Trophoblast cell (in vitro differentiated cells and primary cell): ENCODE data around the gene ZSCAN20.

Source experiments
- DNase-seq, 2 donors: peaks; one replicate each; pipeline ENCODE4 v3.0.0-alpha.2; 2016
- H2AFZ ChIP-seq: 2 replicates; pipeline ENCODE4 v1.6.1; 2013; ENCODE audit warnings: low read length, moderate library complexity, mild to moderate bottlenecking; ENCODE audit not compliant: insufficient read depth, poor library complexity
- H2AK5ac ChIP-seq: 2 replicates; pipeline ENCODE4 v1.6.1; 2013; ENCODE audit warnings: mild to moderate bottlenecking, low read length
- H2BK120ac ChIP-seq: 2 replicates; pipeline ENCODE4 v1.6.1; 2013; ENCODE audit warnings: low read length, mild to moderate bottlenecking, moderate library complexity; ENCODE audit not compliant: insufficient read depth, poor library complexity
- H2BK12ac ChIP-seq: 2 replicates; pipeline ENCODE4 v1.6.1; 2013; ENCODE audit warnings: mild to moderate bottlenecking, low read length, moderate library complexity
- H2BK5ac ChIP-seq: 2 replicates; pipeline ENCODE4 v1.6.1; 2013; ENCODE audit warnings: low read length, low read depth, moderate library complexity, mild to moderate bottlenecking; ENCODE audit not compliant: poor library complexity
- H3K14ac ChIP-seq: 2 replicates; pipeline ENCODE4 v1.6.1; 2013; ENCODE audit warnings: mild to moderate bottlenecking, low read length
- H3K18ac ChIP-seq: 2 replicates; pipeline ENCODE4 v1.6.1; 2013; ENCODE audit warnings: mild to moderate bottlenecking, low read length
- H3K23ac ChIP-seq: 2 replicates; pipeline ENCODE4 v1.6.1; 2013; ENCODE audit warnings: low read length
- H3K27ac ChIP-seq: 2 replicates; pipeline ENCODE4 v1.5.1; 2013; ENCODE audit warnings: low read depth, mild to moderate bottlenecking, inconsistent platforms, low read length, moderate library complexity
- H3K27me3 ChIP-seq: 2 replicates; pipeline ENCODE4 v1.6.1; 2013; ENCODE audit warnings: inconsistent platforms, mild to moderate bottlenecking, low read length, moderate library complexity; ENCODE audit not compliant: insufficient read depth
- H3K36me3 ChIP-seq, 2 experiments: 1 replicate in 1 of 2; 2 replicates in 1 of 2; pipeline ENCODE4 v1.6.1; 2013; ENCODE audit warnings: low read length in 2 of 2, mild to moderate bottlenecking in 2 of 2, moderate library complexity in 1 of 2; ENCODE audit not compliant: insufficient read depth in 2 of 2, control insufficient read depth in 1 of 2
- H3K4ac ChIP-seq: 2 replicates; pipeline ENCODE4 v1.6.1; 2013; ENCODE audit warnings: low read depth, mild to moderate bottlenecking, low read length, moderate library complexity
- H3K4me1 ChIP-seq, 2 experiments: 1 replicate in 1 of 2; 2 replicates in 1 of 2; pipeline ENCODE4 v1.6.1; 2013; ENCODE audit warnings: low read length in 2 of 2, mild to moderate bottlenecking in 2 of 2, moderate library complexity in 1 of 2; ENCODE audit not compliant: insufficient read depth in 2 of 2, control insufficient read depth in 1 of 2
- H3K4me2 ChIP-seq: 2 replicates; pipeline ENCODE4 v1.6.1; 2013; ENCODE audit warnings: inconsistent platforms, mild to moderate bottlenecking, low read length, moderate library complexity
- H3K4me3 ChIP-seq: 2 replicates; pipeline ENCODE4 v1.5.1; 2013; ENCODE audit warnings: mild to moderate bottlenecking, low read depth, low read length, inconsistent platforms
- H3K79me1 ChIP-seq: one replicate; pipeline ENCODE4 v1.6.1; 2013; ENCODE audit warnings: low read length
- H3K79me2 ChIP-seq: 2 replicates; pipeline ENCODE4 v1.6.1; 2013; ENCODE audit warnings: low read length, mild to moderate bottlenecking; ENCODE audit not compliant: control insufficient read depth, insufficient read depth, poor library complexity
- H3K9ac ChIP-seq: 2 replicates; pipeline ENCODE4 v1.6.1; 2013; ENCODE audit warnings: mild to moderate bottlenecking, low read length
- H3K9me3 ChIP-seq: 2 replicates; pipeline ENCODE4 v1.6.1; 2013; ENCODE audit warnings: low read depth, mild to moderate bottlenecking, control low read depth, inconsistent platforms, low read length; ENCODE audit not compliant: insufficient read depth
- H4K12ac ChIP-seq: 2 replicates; pipeline ENCODE4 v1.6.1; 2013; ENCODE audit warnings: low read depth, mild to moderate bottlenecking, low read length, moderate library complexity
- H4K8ac ChIP-seq: 2 replicates; pipeline ENCODE4 v1.6.1; 2013; ENCODE audit warnings: low read depth, mild to moderate bottlenecking, low read length, moderate library complexity
- H4K91ac ChIP-seq: one replicate; pipeline ENCODE4 v1.6.1; 2013; ENCODE audit warnings: low read depth, mild to moderate bottlenecking, low read length, moderate library complexity
- WGBS: extraction: QIAGEN DNeasy Blood & Tissue Kit; methylation state at CpG from one replicate; pipeline ENCODE4 v1.1.7; 2013; ENCODE audit warnings: missing lambda C conversion rate; ENCODE audit not compliant: insufficient read length, insufficient coverage; ENCODE audit errors: extremely low coverage; 5-methylcytosine and 5-hydroxymethylcytosine counted together

ZSCAN20 gene

DNA sequence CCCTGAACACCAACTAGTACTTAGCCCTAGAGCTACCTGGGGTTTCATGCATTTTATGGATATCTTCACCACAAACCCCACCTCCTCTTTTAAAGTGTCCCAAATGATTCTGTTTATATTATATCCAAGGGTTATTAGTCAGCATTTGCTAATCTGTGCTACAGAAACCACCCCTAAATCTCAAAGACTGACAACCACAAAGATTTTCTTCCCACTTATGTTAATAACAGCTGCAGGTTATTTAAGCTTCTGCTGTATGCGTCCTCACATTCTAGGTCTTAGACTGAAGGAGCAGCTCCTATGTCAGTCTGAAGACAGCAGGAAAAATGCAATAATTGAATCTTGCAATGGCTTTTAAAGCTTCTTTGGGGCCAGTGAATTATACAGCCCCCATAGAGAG lies 30.3 kb upstream of the ZSCAN20 start:
- Histone ChIP-seq H3K18ac (no peak overlapping the region), H3K9ac (no peak overlapping the region), H3K79me2 (no peaks in the 10 kb centered on the region), H2BK5ac (no peak overlapping the region), H2BK12ac (no peak overlapping the region), H2AK5ac (no peak overlapping the region), H3K27ac (no peak overlapping the region), H3K4me1 (no peaks in the 10 kb centered on the region), H4K12ac (no peak overlapping the region), H3K9me3 (no peaks in the 10 kb centered on the region), H3K27me3 (no peaks in the 10 kb centered on the region), H3K23ac (no peak overlapping the region), H3K79me1 (no peaks in the 10 kb centered on the region), H2AFZ (no peak overlapping the region), H3K4ac (no peak overlapping the region), H3K4me2 (no peak overlapping the region), H3K4me3 (no peak overlapping the region), H4K91ac (no peak overlapping the region), H3K36me3 (no peaks in the 10 kb centered on the region), H4K8ac (no peak overlapping the region), H2BK120ac (no peak overlapping the region), H3K14ac (no peak overlapping the region)
- DNase-seq: no peak
- WGBS: no CpG with 5 or more reads among the region's 1 CpG

DNA sequence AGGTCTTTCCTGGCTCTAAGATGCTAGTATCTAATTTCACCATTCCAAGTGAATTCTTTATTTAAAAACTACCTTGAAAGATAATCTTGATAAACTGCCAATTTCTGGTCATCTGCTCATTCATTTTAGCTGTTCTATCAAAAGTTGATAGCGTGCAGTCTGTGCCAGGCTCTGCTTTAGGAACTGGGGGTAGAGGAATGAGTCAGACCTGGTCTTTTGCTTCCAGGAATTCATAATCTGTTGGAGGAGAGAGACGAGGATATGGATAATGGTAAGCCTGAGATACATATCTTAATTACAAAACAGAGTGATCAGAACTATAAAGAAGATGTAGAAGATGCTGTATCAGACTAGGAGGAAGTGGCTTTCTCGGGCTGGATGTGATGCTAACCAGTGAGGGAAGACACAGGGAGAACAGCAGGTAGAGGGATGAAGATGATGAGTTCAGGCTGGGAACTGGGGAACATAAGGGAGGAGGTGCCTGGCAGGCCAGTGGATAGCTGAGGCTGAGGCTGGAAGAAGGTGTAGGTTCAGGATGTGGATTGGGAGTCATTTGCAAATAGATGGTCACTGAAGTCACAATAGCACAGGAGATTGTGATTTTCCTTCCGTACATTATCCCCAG lies 29.3 kb upstream of the ZSCAN20 start:
- Histone ChIP-seq H2BK5ac (no peak overlapping the region), H4K12ac (no peak overlapping the region), H3K23ac (no peak overlapping the region), H3K79me2 (no peaks in the 10 kb centered on the region), H3K14ac (no peak overlapping the region), H3K18ac (no peak overlapping the region), H3K79me1 (no peaks in the 10 kb centered on the region), H3K27ac (no peak overlapping the region), H3K36me3 (no peaks in the 10 kb centered on the region), H4K8ac (no peak overlapping the region), H3K9me3 (no peaks in the 10 kb centered on the region), H3K4me3 (no peak overlapping the region), H3K4ac (no peak overlapping the region), H3K4me1 (no peaks in the 10 kb centered on the region), H2BK120ac (no peak overlapping the region), H4K91ac (no peak overlapping the region), H2BK12ac (no peak overlapping the region), H2AFZ (no peak overlapping the region), H3K9ac (no peak overlapping the region), H3K4me2 (no peak overlapping the region), H2AK5ac (no peak overlapping the region), H3K27me3 (no peaks in the 10 kb centered on the region)
- DNase-seq: no peak
- whole genome bisulfite sequencing: no CpG with 5 or more reads among the region's 4 CpGs

DNA sequence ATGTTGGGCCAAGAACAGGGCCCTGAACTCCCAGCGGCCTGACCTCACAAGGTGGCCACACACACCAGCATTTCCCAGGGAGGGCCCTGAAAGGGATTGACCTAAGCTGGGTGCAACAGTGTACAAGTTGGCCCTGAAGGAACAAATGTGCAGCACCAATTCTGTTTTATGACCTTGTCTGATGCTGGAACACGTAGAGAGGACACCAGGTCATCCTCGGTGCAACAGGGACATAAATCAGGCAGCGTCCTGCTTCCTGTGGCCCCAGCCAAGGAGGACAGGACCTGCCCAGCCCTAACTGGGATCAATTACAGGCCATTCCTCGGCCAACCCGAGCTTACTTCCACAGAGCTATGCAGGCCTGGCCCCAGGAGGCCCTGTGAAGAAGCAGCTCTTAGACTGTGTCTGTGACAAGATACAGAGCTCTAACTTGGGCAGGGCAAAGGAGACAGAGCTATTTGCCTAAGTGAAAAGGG lies 28.7 kb upstream of the ZSCAN20 start:
- Histone ChIP-seq H3K4ac (no peak overlapping the region), H3K9ac (no peak overlapping the region), H2BK12ac (no peak overlapping the region), H3K4me1 (no peaks in the 10 kb centered on the region), H3K14ac (no peak overlapping the region), H4K91ac (no peak overlapping the region), H3K4me3 (no peak overlapping the region), H2AK5ac (no peak overlapping the region), H3K4me2 (no peak overlapping the region), H4K12ac (no peak overlapping the region), H3K79me2 (no peaks in the 10 kb centered on the region), H3K27ac (no peak overlapping the region), H3K18ac (no peak overlapping the region), H3K36me3 (no peaks in the 10 kb centered on the region), H3K23ac (no peak overlapping the region), H3K79me1 (no peaks in the 10 kb centered on the region), H2BK120ac (no peak overlapping the region), H4K8ac (no peak overlapping the region), H2BK5ac (no peak overlapping the region), H3K27me3 (no peaks in the 10 kb centered on the region), H3K9me3 (no peaks in the 10 kb centered on the region), H2AFZ (no peak overlapping the region)
- DNase-seq: no peak
- no CpG with 5 or more reads among the region's 6 CpGs for WGBS

DNA sequence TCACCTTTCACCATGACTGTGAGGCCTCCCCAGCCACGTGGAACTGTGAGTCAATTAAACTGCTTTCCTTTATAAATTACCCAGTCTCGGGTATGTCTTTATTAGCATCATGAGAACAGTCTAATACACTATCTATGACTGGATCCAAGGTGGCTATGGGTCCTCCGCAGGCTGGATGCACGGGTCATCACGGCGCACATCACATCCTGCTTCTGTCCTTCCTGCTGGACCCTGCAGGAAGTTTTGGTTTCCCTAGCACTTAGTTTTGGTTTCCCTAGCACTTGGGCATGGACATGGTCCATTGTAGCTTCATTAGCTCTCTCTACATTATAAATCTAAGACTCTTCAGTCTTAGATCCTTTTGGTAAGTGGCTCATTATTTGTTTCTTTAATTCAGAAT lies 27.3 kb upstream of the ZSCAN20 start:
- Histone ChIP-seq H3K9me3 (no peaks in the 10 kb centered on the region), H3K14ac (no peak overlapping the region), H2AK5ac (no peak overlapping the region), H2AFZ (no peak overlapping the region), H4K91ac (no peak overlapping the region), H4K8ac (no peak overlapping the region), H2BK120ac (no peak overlapping the region), H2BK12ac (no peak overlapping the region), H3K4me3 (no peak overlapping the region), H3K23ac (no peak overlapping the region), H2BK5ac (no peak overlapping the region), H3K9ac (no peak overlapping the region), H3K36me3 (no peaks in the 10 kb centered on the region), H3K27ac (no peak overlapping the region), H3K4ac (no peak overlapping the region), H3K4me1 (no peaks in the 10 kb centered on the region), H4K12ac (no peak overlapping the region), H3K18ac (no peak overlapping the region), H3K79me1 (no peaks in the 10 kb centered on the region), H3K79me2 (no peaks in the 10 kb centered on the region), H3K4me2 (no peak overlapping the region), H3K27me3 (no peaks in the 10 kb centered on the region)
- WGBS: no CpG with 5 or more reads among the region's 6 CpGs
- DNase-seq: no peak
